Measurements from ENCODE around the gene BHMT2.

BHMT2 gene

GRCh38 chr5:79135790-79136553 lies 66.4 kb downstream of the BHMT2 start:
- Histone ChIP-seq H3K36me3 (no peaks in the 10 kb centered on the region), H3K9me3 (no peaks in the 10 kb centered on the region), H3K4me3 (ENCODE audit: low read depth in 1 of 2, low read length in 1 of 2) (no peak overlapping the region), H3K4me1 (ENCODE audit: control insufficient read depth in 1 of 2, insufficient read depth in 1 of 2, low read depth in 1 of 2, low read length in 1 of 2) (peaks cover 0 to 6% of the 10 kb centered on the region in 2 experiments), H3K27ac (no peak overlapping the region), H3K27me3 (no peaks in the 10 kb centered on the region)
- TF ChIP-seq CTCF (IDR thresholded peaks at IDR 0.05) = no peak

GRCh38 chr5:79136618-79137017 lies 67.1 kb downstream of the BHMT2 start:
- Histone ChIP-seq H3K27me3 (no peaks in the 10 kb centered on the region), H3K4me3 (ENCODE audit: low read depth in 1 of 2, low read length in 1 of 2) (no peak overlapping the region)
- no peak for TF ChIP-seq CTCF (IDR thresholded peaks at IDR 0.05)

More at GRCh38 chr5:79136618-79137017, 67.1 kb downstream of the BHMT2 start:
- H3K4me1 ChIP-seq (ENCODE audit: control insufficient read depth in 1 of 2, insufficient read depth in 1 of 2, low read depth in 1 of 2, low read length in 1 of 2) = peaks cover 0 to 6% of the 10 kb centered on the region in 2 experiments
- no peaks in the 10 kb centered on the region for H3K36me3 ChIP-seq
- no peaks in the 10 kb centered on the region for H3K9me3 ChIP-seq
- no peak overlapping the region for H3K27ac ChIP-seq

Data from neutrophil (primary cell).